Omental fat pad (tissue), 4 donors: ENCODE data around the gene NPAS1. TPM values are rescaled to one million over a fixed set of nuclear protein-coding genes. Genes with fewer than 3 reads are reported as not detected.

Experiments
- ATAC-seq: fragments of 150-250 bp; one replicate; pipeline ENCODE4 v1.9.1; 2016; ENCODE audit warnings: mild to moderate bottlenecking, moderate library complexity; ENCODE audit not compliant: low FRiP score
- DNase-seq: peaks from one replicate; pipeline ENCODE4 v3.0.0-alpha.2; 2019; ENCODE audit warnings: low spot score
- CTCF ChIP-seq, 3 donors: fragments of 450-650 bp; IDR thresholded peaks; one replicate each; pipeline ENCODE4 v1.5.1; 2016 to 2017; ENCODE audit warnings: antibody characterized with exemption in 3 of 3, mild to moderate bottlenecking in 3 of 3, moderate library complexity in 2 of 3
- total RNA-seq, 4 donors: library from RNA; depleted of rRNA; stranded (reverse); fragments of >200 nt; gene quantifications; one replicate each; pipeline ENCODE4 v1.1.0, GENCODE V29; 2016

Gene NPAS1
- total RNA-seq, 4 donors from 2014 or later, result 1.3 to 1.4 TPM; not detected in 2

GRCh38 chr19:47058621-47059022 lies 39.0 kb downstream of the NPAS1 start:
- no peak for DNase-seq
- no peak for ATAC-seq
- TF ChIP-seq CTCF (IDR thresholded peaks at IDR 0.05), result no peak

DNA sequence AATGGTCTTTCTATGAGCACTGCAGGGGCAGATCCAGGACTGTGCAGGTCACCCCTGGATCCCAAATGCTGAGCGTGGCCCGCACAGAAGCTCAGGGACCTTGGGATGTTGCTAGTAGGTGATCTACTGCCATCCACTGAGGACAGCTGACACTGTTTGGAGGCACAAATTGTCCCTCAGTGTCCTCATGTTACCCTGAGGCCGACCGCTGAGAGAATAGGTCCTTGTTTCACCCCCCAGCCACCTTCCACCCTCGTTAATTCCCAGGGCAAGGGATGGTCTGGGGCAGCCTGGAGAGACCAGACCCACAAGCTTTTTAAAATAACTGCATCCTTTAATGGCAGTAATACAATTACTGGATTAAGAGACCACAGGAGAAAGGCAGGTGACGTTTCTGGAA lies 44.2 kb downstream of the NPAS1 start:
- ATAC-seq, result no peak
- no peak for TF ChIP-seq CTCF (IDR thresholded peaks at IDR 0.05)
- DNase-seq, result no peak

GRCh38 chr19:47065242-47065641 lies 45.6 kb downstream of the NPAS1 start:
- DNase-seq (no peak), ATAC-seq (no peak)
- no peak for TF ChIP-seq CTCF (IDR thresholded peaks at IDR 0.05)

DNA sequence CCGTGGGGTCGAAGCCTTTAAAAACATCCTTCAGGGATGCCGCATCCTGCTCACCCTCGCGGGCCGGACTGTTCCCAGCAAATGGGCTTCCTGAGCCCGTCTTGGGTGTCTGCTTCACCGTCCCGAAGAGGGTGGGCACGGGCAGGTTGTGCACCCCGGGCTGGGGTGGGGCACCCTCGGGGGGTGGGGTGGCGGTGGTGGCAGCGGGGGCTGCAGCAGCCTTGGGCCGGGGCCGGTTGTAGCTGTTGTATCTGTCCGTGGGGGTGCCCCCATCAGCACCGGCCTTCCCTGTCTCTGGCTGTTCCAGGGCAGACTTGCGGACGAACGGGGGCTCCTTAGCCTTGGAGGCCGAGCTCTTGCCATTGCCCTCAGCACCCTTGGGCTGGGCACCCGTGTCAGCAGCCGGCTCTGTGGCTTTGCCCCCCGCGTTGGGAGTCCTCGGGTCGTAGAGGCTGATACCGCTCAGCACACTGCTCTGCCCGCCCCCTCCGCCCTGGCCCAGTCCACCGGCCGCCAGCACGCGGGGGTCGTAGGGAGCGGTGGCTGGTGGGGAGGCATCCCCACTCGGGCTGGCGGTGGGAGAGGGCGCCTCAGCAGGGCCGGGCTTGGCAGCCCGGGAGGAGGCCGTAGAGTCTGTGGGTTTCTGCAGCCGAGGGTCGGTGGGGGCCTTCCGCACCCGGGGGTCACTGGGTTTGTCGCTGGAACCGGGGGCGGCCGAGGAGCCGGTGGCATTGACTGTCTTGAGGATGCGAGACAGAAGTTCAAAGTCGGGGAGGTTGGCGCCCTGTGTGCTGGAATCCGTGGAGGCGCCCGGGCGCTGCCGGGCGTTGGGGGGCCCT lies 47.0 kb downstream of the NPAS1 start:
- ATAC-seq, result peak; percentile 3
- no peak for DNase-seq
- no peak for TF ChIP-seq CTCF (IDR thresholded peaks at IDR 0.05)

DNA sequence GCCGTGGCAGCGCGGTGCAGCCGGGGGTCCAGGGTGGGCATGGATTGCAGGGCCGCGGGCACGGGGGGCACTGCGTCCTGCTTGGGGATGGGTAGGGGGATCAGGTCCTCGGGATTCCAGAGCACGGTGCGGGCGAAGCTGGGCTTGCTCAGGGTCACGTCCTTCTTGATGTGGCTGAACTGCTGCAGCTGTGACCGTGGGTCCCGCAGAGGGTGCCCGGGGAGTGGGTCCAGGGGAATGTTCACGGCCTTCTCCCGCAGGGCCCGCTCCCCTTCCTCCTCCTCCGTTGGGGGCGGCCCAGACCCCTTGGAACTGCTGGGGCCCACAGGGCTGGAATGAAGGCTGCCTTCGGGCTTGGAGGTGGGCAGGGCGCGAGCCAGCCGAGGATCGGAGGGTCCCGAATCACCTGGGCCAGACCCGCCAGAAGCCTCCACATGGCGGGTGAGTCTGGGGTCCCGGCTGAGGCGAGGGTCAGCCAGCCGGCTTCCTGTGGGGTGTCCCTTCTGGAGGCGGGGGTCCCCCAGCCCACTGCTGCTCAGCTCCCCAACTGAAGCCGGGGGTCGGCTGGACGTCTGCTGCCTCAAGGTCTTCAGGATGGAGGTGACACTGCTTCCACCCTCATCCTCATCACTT lies 47.7 kb downstream of the NPAS1 start:
- no peak for TF ChIP-seq CTCF (IDR thresholded peaks at IDR 0.05)
- no peak for DNase-seq
- ATAC-seq, result no peak

DNA sequence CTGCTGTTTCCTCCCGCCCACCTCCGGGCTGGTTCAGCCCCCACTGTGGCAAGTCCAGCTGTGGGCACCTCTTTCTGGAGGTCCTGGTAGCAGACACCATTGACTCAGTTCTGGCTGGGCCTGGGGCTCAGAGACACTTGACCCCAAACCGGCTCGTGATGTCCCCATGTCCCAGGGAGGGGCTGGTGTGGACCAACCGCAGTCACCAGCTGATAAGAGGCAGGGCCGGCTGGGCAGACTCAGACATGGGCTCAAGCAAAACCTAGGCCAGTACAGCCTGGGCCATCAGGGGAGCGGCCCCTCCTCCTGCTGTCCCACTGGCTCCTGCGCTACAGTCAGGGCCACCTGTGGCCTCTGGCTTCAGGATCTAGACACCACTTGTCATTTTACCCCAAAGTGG lies 48.6 kb downstream of the NPAS1 start:
- ATAC-seq (no peak), DNase-seq (no peak)
- no peak for TF ChIP-seq CTCF (IDR thresholded peaks at IDR 0.05)
